Measurements from ENCODE around the gene ALDH3B2. TPM values are rescaled to one million over a fixed set of nuclear protein-coding genes. Genes with fewer than 3 reads are reported as not detected.

Gene ALDH3B2
- polyA plus RNA-seq, 3 donors: not detected

GRCh38 chr11:67648140-67648795 lies 26.2 kb downstream of the ALDH3B2 start:
- Mint-ChIP-seq H3K9me3 (peaks cover 3 to 13% (median 6%) of the 10 kb centered on the region in 7 donors), H3K27me3 (ENCODE audit: low read depth in 3 of 3) (peaks cover 15 to 33% (median 29%) of the 10 kb centered on the region in 3 donors), H3K27ac (no peak overlapping the region), H3K4me3 (peak overlapping the region in 1 of 2 donors; percentile 48), H3K4me1 (peaks cover 45% of the 10 kb centered on the region), H3K36me3 (no peaks in the 10 kb centered on the region)
- H3K27me3 ChIP-seq (ENCODE audit: control insufficient read depth in 2 of 2, insufficient read depth in 2 of 2, low read length in 2 of 2): peaks cover 0 to 20% of the 10 kb centered on the region in 2 donors
- intact Hi-C loops (cut with micrococcal nuclease): no loop called here
- no peaks in the 10 kb centered on the region for H3K79me2 ChIP-seq (ENCODE audit: insufficient read depth, low read length)
- H3K36me3 ChIP-seq (replicated peaks in 1 of 2; ENCODE audit: control insufficient read depth in 1 of 2, insufficient read depth in 2 of 2, low read length in 2 of 2): no peaks in the 10 kb centered on the region
- no peak overlapping the region for H3K4me2 ChIP-seq (replicated peaks; ENCODE audit: extremely low read depth, low read length, poor library complexity, severe bottlenecking)
- H2AFZ ChIP-seq (ENCODE audit: insufficient read depth, low read depth, low read length, poor library complexity, severe bottlenecking): peak overlapping the region; percentile 17
- H3K9ac ChIP-seq (ENCODE audit: insufficient read depth, low read length, poor library complexity, severe bottlenecking): no peak overlapping the region
- WGBS (ENCODE audit: insufficient coverage): 23% methylated on average over 8 of the region's 12 CpGs
- H3K9me3 ChIP-seq (replicated peaks in 1 of 2; ENCODE audit: control insufficient read depth in 1 of 2, insufficient read depth in 1 of 2, low read length in 2 of 2): peaks cover 4 to 10% of the 10 kb centered on the region in 2 donors
- no peak overlapping the region for H3K4me3 ChIP-seq (replicated peaks in 1 of 3; ENCODE audit: low read depth in 2 of 3, low read length in 3 of 3)
- peaks cover 41 to 50% of the 10 kb centered on the region in 2 donors for H3K4me1 ChIP-seq (ENCODE audit: control insufficient read depth in 1 of 2, insufficient read depth in 2 of 2, low read length in 2 of 2)
- H4K20me1 ChIP-seq (ENCODE audit: insufficient read depth, low read length): no peaks in the 10 kb centered on the region
- peak in 2 of 3 donors; percentile 9 to 25 for DNase-seq
- no peak overlapping the region for H3K27ac ChIP-seq (ENCODE audit: low read depth in 1 of 2, low read length in 2 of 2)
- peak; percentile 28 for TF ChIP-seq CTCF (IDR thresholded peaks at IDR 0.05)

- H3K79me2 ChIP-seq (ENCODE audit: insufficient read depth, low read length): no peaks in the 10 kb centered on the region
- H3K9me3 Mint-ChIP-seq: peaks cover 3 to 13% (median 6%) of the 10 kb centered on the region in 7 donors
- peak overlapping the region; percentile 32 for H3K4me2 ChIP-seq (replicated peaks; ENCODE audit: extremely low read depth, low read length, poor library complexity, severe bottlenecking)
- peak in 1 of 3 donors; percentile 1 for DNase-seq
- H2AFZ ChIP-seq (ENCODE audit: insufficient read depth, low read depth, low read length, poor library complexity, severe bottlenecking): no peak overlapping the region
- peaks cover 41 to 50% of the 10 kb centered on the region in 2 donors for H3K4me1 ChIP-seq (ENCODE audit: control insufficient read depth in 1 of 2, insufficient read depth in 2 of 2, low read length in 2 of 2)
- no peaks in the 10 kb centered on the region for H4K20me1 ChIP-seq (ENCODE audit: insufficient read depth, low read length)
- TF ChIP-seq CTCF (IDR thresholded peaks at IDR 0.05): no peak
- no peak overlapping the region for H3K4me3 ChIP-seq (replicated peaks in 1 of 3; ENCODE audit: low read depth in 2 of 3, low read length in 3 of 3)
- no peaks in the 10 kb centered on the region for H3K36me3 ChIP-seq (replicated peaks in 1 of 2; ENCODE audit: control insufficient read depth in 1 of 2, insufficient read depth in 2 of 2, low read length in 2 of 2)
- no peaks in the 10 kb centered on the region for H3K36me3 Mint-ChIP-seq
- WGBS (ENCODE audit: insufficient coverage): no CpG with 5 or more reads among the region's 15 CpGs
- no peak overlapping the region for H3K27ac ChIP-seq (ENCODE audit: low read depth in 1 of 2, low read length in 2 of 2)
- peaks cover 0 to 20% of the 10 kb centered on the region in 2 donors for H3K27me3 ChIP-seq (ENCODE audit: control insufficient read depth in 2 of 2, insufficient read depth in 2 of 2, low read length in 2 of 2)
- peak overlapping the region in 1 of 7 donors; percentile 26 for H3K27ac Mint-ChIP-seq
- no peak overlapping the region for H3K9ac ChIP-seq (ENCODE audit: insufficient read depth, low read length, poor library complexity, severe bottlenecking)
- peaks cover 4 to 10% of the 10 kb centered on the region in 2 donors for H3K9me3 ChIP-seq (replicated peaks in 1 of 2; ENCODE audit: control insufficient read depth in 1 of 2, insufficient read depth in 1 of 2, low read length in 2 of 2)
- intact Hi-C loops (cut with micrococcal nuclease): no loop called here
- peak overlapping the region in 1 of 2 donors; percentile 71 for H3K4me3 Mint-ChIP-seq
- H3K27me3 Mint-ChIP-seq (ENCODE audit: low read depth in 3 of 3): peaks cover 13 to 33% (median 30%) of the 10 kb centered on the region in 3 donors
- H3K4me1 Mint-ChIP-seq: peaks cover 45% of the 10 kb centered on the region
Observed at GRCh38 chr11:67647471-67647870, 27.0 kb downstream of the ALDH3B2 start.
